ENCODE measurements around the gene PTPRD.

- TF ChIP-seq POLR2AphosphoS5 (IDR thresholded peaks at IDR 0.05; ENCODE audit: low read depth, low read length) (no peak), POLR2A (IDR thresholded peaks at IDR 0.05; ENCODE audit: low read depth, low read length) (no peak)
Measured at GRCh38 chr9:8356406-8356805, 2256.4 kb downstream of the PTPRD start.

Measured in GM12892 (cell line).